ENCODE data around the gene CXCR6. TPM values are rescaled to one million over a fixed set of nuclear protein-coding genes. Genes with fewer than 3 reads are reported as not detected.

CXCR6 gene
- polyA plus RNA-seq, 1 of the 3 experiments (the other 2 are of a cell fraction) = not detected

DNA sequence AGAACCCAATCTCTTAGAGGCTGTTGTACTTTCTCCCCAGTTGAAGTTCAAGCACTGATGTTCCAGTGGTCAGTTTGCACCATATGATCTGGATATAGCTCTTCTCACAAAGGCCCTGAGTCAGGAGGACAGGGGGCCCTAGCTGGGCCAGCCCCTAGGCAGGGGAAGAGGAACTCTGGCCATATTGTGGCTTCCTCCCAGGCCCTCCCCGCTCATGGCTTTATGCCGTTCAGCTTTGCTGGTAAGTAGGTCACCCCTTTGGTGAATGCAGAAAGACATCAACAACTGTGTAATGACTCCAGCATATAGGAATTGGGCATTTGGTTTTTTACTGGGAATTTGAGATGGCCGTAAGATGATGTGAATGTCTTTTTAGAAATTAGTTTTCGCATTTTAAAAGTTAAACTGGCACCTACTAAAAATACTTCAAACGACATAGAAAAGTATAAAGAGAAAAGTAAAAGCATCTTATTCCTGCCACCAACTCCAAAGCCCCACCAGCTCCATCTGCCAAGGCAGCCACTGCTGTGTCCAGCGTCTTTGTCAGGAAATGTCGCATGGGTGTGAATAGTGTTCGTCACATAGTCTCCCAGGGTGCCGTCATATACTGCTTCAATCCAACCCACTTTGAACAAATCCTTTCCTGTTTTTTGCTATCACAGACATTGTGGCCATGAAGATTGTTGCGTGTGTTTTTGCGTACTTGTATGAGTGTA, 31.6 kb upstream of the CXCR6 start:
- ChIA-PET CTCF (interaction anchor here (0.6 to 1.8 kb wide), 5 partner anchors 17 to 167 kb away, joined by 3 to 6 read pairs (median 4); no protein-coding TSS in a partner anchor), POLR2A (no interaction called here)
- Histone ChIP-seq H3K9me3 (no peaks in the 10 kb centered on the region), H3F3A (replicated peaks; ENCODE audit: insufficient read depth) (no peaks in the 10 kb centered on the region), H3K36me3 (replicated peaks in 1 of 2; ENCODE audit: control insufficient read depth in 1 of 2, insufficient read depth in 2 of 2, low read length in 1 of 2) (no peaks in the 10 kb centered on the region), H3K27me3 (ENCODE audit: insufficient read depth) (no peaks in the 10 kb centered on the region), H3K4me1 (ENCODE audit: control insufficient read depth in 1 of 2, insufficient read depth in 2 of 2, low read depth in 1 of 2, low read length in 1 of 2) (peaks cover 0 to 3% of the 10 kb centered on the region in 2 experiments; a peak in 1 of 4 replicates), H3K4me3 (ENCODE audit: low read depth in 2 of 2, low read length in 1 of 2) (no peak overlapping the region), H3K9me2 (no peaks in the 10 kb centered on the region), H2AFZ (ENCODE audit: low read depth) (no peak overlapping the region), H3K79me2 (ENCODE audit: insufficient read depth) (no peaks in the 10 kb centered on the region), H3K9ac (no peak overlapping the region), H4K20me1 (ENCODE audit: insufficient read depth) (no peaks in the 10 kb centered on the region), H3K4me2 (no peak overlapping the region), H3K27ac (ENCODE audit: low read depth in 2 of 2, low read length in 1 of 2) (no peak overlapping the region)
- no peak for DNase-seq
- no peak for TF ChIP-seq YY1 (IDR thresholded peaks at IDR 0.05; ENCODE audit: low read depth)
- TF ChIP-seq, protein P1, sequence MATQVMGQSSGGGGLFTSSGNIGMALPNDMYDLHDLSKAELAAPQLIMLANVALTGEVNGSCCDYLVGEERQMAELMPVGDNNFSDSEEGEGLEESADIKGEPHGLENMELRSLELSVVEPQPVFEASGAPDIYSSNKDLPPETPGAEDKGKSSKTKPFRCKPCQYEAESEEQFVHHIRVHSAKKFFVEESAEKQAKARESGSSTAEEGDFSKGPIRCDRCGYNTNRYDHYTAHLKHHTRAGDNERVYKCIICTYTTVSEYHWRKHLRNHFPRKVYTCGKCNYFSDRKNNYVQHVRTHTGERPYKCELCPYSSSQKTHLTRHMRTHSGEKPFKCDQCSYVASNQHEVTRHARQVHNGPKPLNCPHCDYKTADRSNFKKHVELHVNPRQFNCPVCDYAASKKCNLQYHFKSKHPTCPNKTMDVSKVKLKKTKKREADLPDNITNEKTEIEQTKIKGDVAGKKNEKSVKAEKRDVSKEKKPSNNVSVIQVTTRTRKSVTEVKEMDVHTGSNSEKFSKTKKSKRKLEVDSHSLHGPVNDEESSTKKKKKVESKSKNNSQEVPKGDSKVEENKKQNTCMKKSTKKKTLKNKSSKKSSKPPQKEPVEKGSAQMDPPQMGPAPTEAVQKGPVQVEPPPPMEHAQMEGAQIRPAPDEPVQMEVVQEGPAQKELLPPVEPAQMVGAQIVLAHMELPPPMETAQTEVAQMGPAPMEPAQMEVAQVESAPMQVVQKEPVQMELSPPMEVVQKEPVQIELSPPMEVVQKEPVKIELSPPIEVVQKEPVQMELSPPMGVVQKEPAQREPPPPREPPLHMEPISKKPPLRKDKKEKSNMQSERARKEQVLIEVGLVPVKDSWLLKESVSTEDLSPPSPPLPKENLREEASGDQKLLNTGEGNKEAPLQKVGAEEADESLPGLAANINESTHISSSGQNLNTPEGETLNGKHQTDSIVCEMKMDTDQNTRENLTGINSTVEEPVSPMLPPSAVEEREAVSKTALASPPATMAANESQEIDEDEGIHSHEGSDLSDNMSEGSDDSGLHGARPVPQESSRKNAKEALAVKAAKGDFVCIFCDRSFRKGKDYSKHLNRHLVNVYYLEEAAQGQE (IDR thresholded peaks at IDR 0.05; ENCODE audit: low read depth, low read length) = no peak
- no peak for TF ChIP-seq CHD2 (IDR thresholded peaks at IDR 0.05; ENCODE audit: low read length, partially characterized antibody)
- TF ChIP-seq, protein P2, sequence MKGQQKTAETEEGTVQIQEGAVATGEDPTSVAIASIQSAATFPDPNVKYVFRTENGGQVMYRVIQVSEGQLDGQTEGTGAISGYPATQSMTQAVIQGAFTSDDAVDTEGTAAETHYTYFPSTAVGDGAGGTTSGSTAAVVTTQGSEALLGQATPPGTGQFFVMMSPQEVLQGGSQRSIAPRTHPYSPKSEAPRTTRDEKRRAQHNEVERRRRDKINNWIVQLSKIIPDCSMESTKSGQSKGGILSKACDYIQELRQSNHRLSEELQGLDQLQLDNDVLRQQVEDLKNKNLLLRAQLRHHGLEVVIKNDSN (IDR thresholded peaks at IDR 0.05; ENCODE audit: borderline replicate concordance, low read depth) = no peak
- TF ChIP-seq, protein P3, sequence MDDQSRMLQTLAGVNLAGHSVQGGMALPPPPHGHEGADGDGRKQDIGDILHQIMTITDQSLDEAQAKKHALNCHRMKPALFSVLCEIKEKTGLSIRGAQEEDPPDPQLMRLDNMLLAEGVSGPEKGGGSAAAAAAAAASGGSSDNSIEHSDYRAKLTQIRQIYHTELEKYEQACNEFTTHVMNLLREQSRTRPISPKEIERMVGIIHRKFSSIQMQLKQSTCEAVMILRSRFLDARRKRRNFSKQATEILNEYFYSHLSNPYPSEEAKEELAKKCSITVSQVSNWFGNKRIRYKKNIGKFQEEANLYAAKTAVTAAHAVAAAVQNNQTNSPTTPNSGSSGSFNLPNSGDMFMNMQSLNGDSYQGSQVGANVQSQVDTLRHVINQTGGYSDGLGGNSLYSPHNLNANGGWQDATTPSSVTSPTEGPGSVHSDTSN (IDR thresholded peaks at IDR 0.05) = no peak
- TF ChIP-seq NRF1 (IDR thresholded peaks at IDR 0.05; ENCODE audit: low read depth, low read length) = no peak
- TF ChIP-seq GABPA (IDR thresholded peaks at IDR 0.05; ENCODE audit: low read depth) = no peak
- TF ChIP-seq NFIC (IDR thresholded peaks at IDR 0.05; ENCODE audit: borderline replicate concordance) = no peak
- no peak for TF ChIP-seq TCF12 (IDR thresholded peaks at IDR 0.05)
- no peak for TF ChIP-seq TEAD4 (IDR thresholded peaks at IDR 0.05; ENCODE audit: borderline replicate concordance, insufficient read depth)
- no peak for TF ChIP-seq GATA2 (CRISPR knock-in tag; IDR thresholded peaks at IDR 0.05)
- no peak for TF ChIP-seq SIN3A (IDR thresholded peaks at IDR 0.05; ENCODE audit: borderline replicate concordance, low read depth, low read length)
- TF ChIP-seq, protein P4, sequence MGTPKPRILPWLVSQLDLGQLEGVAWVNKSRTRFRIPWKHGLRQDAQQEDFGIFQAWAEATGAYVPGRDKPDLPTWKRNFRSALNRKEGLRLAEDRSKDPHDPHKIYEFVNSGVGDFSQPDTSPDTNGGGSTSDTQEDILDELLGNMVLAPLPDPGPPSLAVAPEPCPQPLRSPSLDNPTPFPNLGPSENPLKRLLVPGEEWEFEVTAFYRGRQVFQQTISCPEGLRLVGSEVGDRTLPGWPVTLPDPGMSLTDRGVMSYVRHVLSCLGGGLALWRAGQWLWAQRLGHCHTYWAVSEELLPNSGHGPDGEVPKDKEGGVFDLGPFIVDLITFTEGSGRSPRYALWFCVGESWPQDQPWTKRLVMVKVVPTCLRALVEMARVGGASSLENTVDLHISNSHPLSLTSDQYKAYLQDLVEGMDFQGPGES (IDR thresholded peaks at IDR 0.05; ENCODE audit: low read depth, low read length) = no peak
- 90% methylated on average over 11 of the region's 11 CpGs for WGBS (ENCODE audit: low lambda C conversion rate)

Measured in SK-N-SH (cell line).